Lung (tissue), 12 donors: Measurements from ENCODE around the gene CREB5. TPM values are rescaled to one million over a fixed set of nuclear protein-coding genes. Genes with fewer than 3 reads are reported as not detected.

ENCODE experiments used
- ATAC-seq: fragments of 200-7000 bp; cut with Tn5 transposase; one replicate; pipeline ENCODE4 v1.9.1; 2020; ENCODE audit warnings: moderate number of reproducible peaks; ENCODE audit not compliant: insufficient read depth, low FRiP score
- DNase-seq, 3 donors: peaks; one replicate each; pipeline ENCODE4 v3.0.0-alpha.2; 2013 to 2017
- H3K27ac ChIP-seq, 2 donors: one replicate each; pipeline ENCODE4 v1.5.1; 2013; ENCODE audit warnings: mild to moderate bottlenecking in 2 of 2, moderate library complexity in 2 of 2, control low read depth in 1 of 2, inconsistent platforms in 1 of 2, low read depth in 1 of 2, low read length in 1 of 2
- H3K27me3 ChIP-seq, 3 donors: one replicate each; pipeline ENCODE4 v1.5.1; 2013; ENCODE audit warnings: low read length in 2 of 3; ENCODE audit not compliant: control insufficient read depth in 3 of 3, insufficient read depth in 3 of 3
- H3K36me3 ChIP-seq, 4 donors: one replicate each; pipeline ENCODE4 v1.5.1; 2013; ENCODE audit warnings: low read length in 4 of 4, mild to moderate bottlenecking in 1 of 4, moderate library complexity in 1 of 4; ENCODE audit not compliant: control insufficient read depth in 4 of 4, insufficient read depth in 4 of 4
- H3K4me1 ChIP-seq, 5 donors: one replicate each; pipeline ENCODE4 v1.5.1; 2013; ENCODE audit warnings: low read length in 5 of 5, mild to moderate bottlenecking in 2 of 5, moderate library complexity in 1 of 5; ENCODE audit not compliant: control insufficient read depth in 5 of 5, insufficient read depth in 5 of 5
- H3K4me3 ChIP-seq: one replicate; pipeline ENCODE4 v1.5.1; 2013; ENCODE audit warnings: mild to moderate bottlenecking, control low read depth, moderate library complexity
- H3K9ac ChIP-seq, 2 donors: one replicate each; pipeline ENCODE4 v1.5.1; 2013; ENCODE audit warnings: low read length in 2 of 2, control low read depth in 1 of 2; ENCODE audit not compliant: insufficient read depth in 1 of 2
- H3K9me3 ChIP-seq, 4 donors: one replicate each; pipeline ENCODE4 v1.5.1; 2013; ENCODE audit warnings: low read length in 3 of 4, mild to moderate bottlenecking in 1 of 4, moderate library complexity in 1 of 4; ENCODE audit not compliant: control insufficient read depth in 4 of 4, insufficient read depth in 3 of 4
- WGBS, 2 donors: extraction: QIAGEN DNeasy Blood & Tissue Kit; methylation state at CpG; one replicate each; pipeline ENCODE4 v1.1.7; 2013; 5-methylcytosine and 5-hydroxymethylcytosine counted together
- polyA plus RNA-seq, 2 donors: library from polyadenylated mRNA; stranded (reverse); fragments of 200-250 nt; gene quantifications; one replicate each; pipeline ENCODE4 v1.2.1, GENCODE V29; 2013
- total RNA-seq, 2 donors: library from RNA; depleted of rRNA in 1 of 2; stranded (reverse); fragments of >200 nt in 1 of 2; gene quantifications; one replicate each; pipeline ENCODE4 v1.2.1, GENCODE V29; 2014 to 2021
- TF ChIP-seq, protein P1 (sequence below): IDR thresholded peaks from 2 replicates; pipeline ENCODE4 v1.5.1; 2012; ENCODE audit warnings: mild to moderate bottlenecking; ENCODE audit errors: control extremely low read depth, extremely low read depth
- donor health status: control.
- donor health status: control.
- donor health status: Bipolar disorder and iron deficiency.
- donor health status: healthy.
- donor health status: DM: yes; HTN: yes; CAD: no.

The CREB5 gene
- total and polyA plus RNA-seq, 4 donors: 2.7 to 23.1 (median 9.6) TPM

- TF ChIP-seq, protein P1, sequence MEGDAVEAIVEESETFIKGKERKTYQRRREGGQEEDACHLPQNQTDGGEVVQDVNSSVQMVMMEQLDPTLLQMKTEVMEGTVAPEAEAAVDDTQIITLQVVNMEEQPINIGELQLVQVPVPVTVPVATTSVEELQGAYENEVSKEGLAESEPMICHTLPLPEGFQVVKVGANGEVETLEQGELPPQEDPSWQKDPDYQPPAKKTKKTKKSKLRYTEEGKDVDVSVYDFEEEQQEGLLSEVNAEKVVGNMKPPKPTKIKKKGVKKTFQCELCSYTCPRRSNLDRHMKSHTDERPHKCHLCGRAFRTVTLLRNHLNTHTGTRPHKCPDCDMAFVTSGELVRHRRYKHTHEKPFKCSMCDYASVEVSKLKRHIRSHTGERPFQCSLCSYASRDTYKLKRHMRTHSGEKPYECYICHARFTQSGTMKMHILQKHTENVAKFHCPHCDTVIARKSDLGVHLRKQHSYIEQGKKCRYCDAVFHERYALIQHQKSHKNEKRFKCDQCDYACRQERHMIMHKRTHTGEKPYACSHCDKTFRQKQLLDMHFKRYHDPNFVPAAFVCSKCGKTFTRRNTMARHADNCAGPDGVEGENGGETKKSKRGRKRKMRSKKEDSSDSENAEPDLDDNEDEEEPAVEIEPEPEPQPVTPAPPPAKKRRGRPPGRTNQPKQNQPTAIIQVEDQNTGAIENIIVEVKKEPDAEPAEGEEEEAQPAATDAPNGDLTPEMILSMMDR: no peak
- no peaks in the 10 kb centered on the region for H3K36me3 ChIP-seq
- H3K4me3 ChIP-seq: no peak overlapping the region
- no peak for ATAC-seq
- DNase-seq: no peak
- H3K4me1 ChIP-seq: peaks cover 0 to 10% (median 4%) of the 10 kb centered on the region in 5 donors
- H3K27ac ChIP-seq: no peak overlapping the region
- WGBS, 2 donors: 88 to 96% methylated on average over 6 of the region's 6 CpGs
- no peak overlapping the region for H3K9ac ChIP-seq
- H3K27me3 ChIP-seq: no peaks in the 10 kb centered on the region
- H3K9me3 ChIP-seq: peaks cover 0 to 2% (median 0%) of the 10 kb centered on the region in 4 donors
These were observed 67.2 kb downstream of the CREB5 start for GRCh38 chr7:28479507-28479947.

DNA sequence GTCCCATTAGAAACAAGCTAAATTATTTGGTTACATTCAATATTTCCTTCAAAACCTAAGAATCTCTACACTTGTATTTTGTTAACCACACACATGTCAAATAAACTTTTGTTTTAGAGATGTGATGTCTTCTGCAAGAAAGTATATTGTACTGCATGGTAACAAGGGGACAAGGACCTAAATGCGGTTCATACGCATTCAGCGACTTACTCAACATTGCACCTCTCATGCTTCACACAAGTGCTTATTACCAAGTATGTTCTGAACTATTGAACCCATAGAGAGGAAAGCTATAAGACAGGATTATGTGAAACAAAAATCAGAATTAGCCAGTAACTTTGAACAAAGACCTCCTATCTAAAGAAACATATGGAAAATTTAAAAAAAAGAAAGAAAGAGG lies 68.3 kb downstream of the CREB5 start:
- ATAC-seq: no peak
- TF ChIP-seq, protein P1: no peak
- Histone ChIP-seq H3K36me3 (no peaks in the 10 kb centered on the region), H3K9ac (no peak overlapping the region), H3K4me3 (no peak overlapping the region), H3K27ac (no peak overlapping the region), H3K27me3 (no peaks in the 10 kb centered on the region), H3K9me3 (peaks cover 0 to 2% (median 0%) of the 10 kb centered on the region in 4 donors), H3K4me1 (peaks cover 0 to 10% (median 4%) of the 10 kb centered on the region in 5 donors)
- WGBS, 2 donors: 97 to 98% methylated on average over 3 of the region's 3 CpGs
- no peak for DNase-seq

- ATAC-seq: no peak
- Histone ChIP-seq H3K27me3 (no peaks in the 10 kb centered on the region), H3K27ac (no peak overlapping the region), H3K36me3 (no peaks in the 10 kb centered on the region), H3K4me1 (peaks cover 0 to 10% (median 0%) of the 10 kb centered on the region in 5 donors), H3K9me3 (no peaks in the 10 kb centered on the region), H3K9ac (no peak overlapping the region), H3K4me3 (no peak overlapping the region)
- peak; percentile 24 to 75 (median 70) for DNase-seq
- WGBS, 2 donors: 51 to 66% methylated on average over 9 of the region's 9 CpGs
- TF ChIP-seq, protein P1: no peak
These were observed 69.0 kb downstream of the CREB5 start for GRCh38 chr7:28481091-28481926.
